GM23338 (cell line): ENCODE data around the gene UBE2R2.

Experiments used
- CREB1 ChIP-seq: fragments of 250-450 bp; sonication (Bioruptor Pico); IDR thresholded peaks from 2 replicates; pipeline ENCODE4 v1.5.0; 2020; ENCODE audit warnings: low read depth, mild to moderate bottlenecking, moderate library complexity
- CTCF ChIP-seq, 2 experiments: fragments of 200-600 bp in 1 of 2; sonication (generic) in 1 of 2; conservative IDR thresholded peaks; 2 replicates each; pipeline versions ENCODE4 v1.5.1 to v1.6.1; 2016 to 2017; ENCODE audit warnings: antibody characterized with exemption in 2 of 2, low read depth in 2 of 2, mild to moderate bottlenecking in 2 of 2, moderate library complexity in 1 of 2
- ETS1 ChIP-seq: IDR thresholded peaks from 2 replicates; pipeline ENCODE4 v1.6.1; 2016; ENCODE audit warnings: antibody characterized with exemption
- EZH2 ChIP-seq: fragments of 200-600 bp; sonication (generic); IDR thresholded peaks from one replicate; pipeline ENCODE4 v1.8.0; 2017; ENCODE audit warnings: antibody characterized with exemption, mild to moderate bottlenecking, low read depth; ENCODE audit not compliant: unreplicated experiment
- EZH2phosphoT487 ChIP-seq: fragments of 200-600 bp; sonication (generic); IDR thresholded peaks from one replicate; pipeline ENCODE4 v1.8.1; 2018; ENCODE audit warnings: antibody characterized with exemption; ENCODE audit not compliant: unreplicated experiment
- JUNB ChIP-seq: IDR thresholded peaks from one replicate; pipeline ENCODE4 v1.6.1; 2016; ENCODE audit warnings: antibody characterized with exemption; ENCODE audit not compliant: unreplicated experiment
- NANOG ChIP-seq: IDR thresholded peaks from 2 replicates; pipeline ENCODE4 v1.6.1; 2016; ENCODE audit warnings: antibody characterized with exemption, borderline replicate concordance
- POLR2AphosphoS5 ChIP-seq: IDR thresholded peaks from 2 replicates; pipeline ENCODE4 v1.6.1; 2016; ENCODE audit warnings: antibody characterized with exemption, low read depth
- REST ChIP-seq: IDR thresholded peaks from one replicate; pipeline ENCODE4 v1.6.1; 2018; ENCODE audit warnings: antibody characterized with exemption; ENCODE audit not compliant: unreplicated experiment
- STAT1 ChIP-seq: IDR thresholded peaks from one replicate; pipeline ENCODE4 v1.6.1; 2016; ENCODE audit warnings: antibody characterized with exemption; ENCODE audit not compliant: unreplicated experiment
- ZNF114 ChIP-seq: fragments of 250-450 bp; sonication (Bioruptor Pico); IDR thresholded peaks from 2 replicates; pipeline ENCODE4 v1.5.0; 2020; ENCODE audit warnings: mild to moderate bottlenecking, moderate library complexity
- ZNF331 ChIP-seq: fragments of 250-450 bp; sonication (Bioruptor Pico); IDR thresholded peaks from 2 replicates; pipeline ENCODE4 v1.5.0; 2020; ENCODE audit warnings: low read depth, mild to moderate bottlenecking, moderate library complexity

- TF ChIP-seq CTCF (conservative IDR thresholded peaks at IDR 0.05; ENCODE audit: low read depth in 2 of 2) (no peak), ETS1 (no peak), EZH2 (no peak), POLR2AphosphoS5 (no peak), REST (no peak), EZH2phosphoT487 (no peak), ZNF331 (CRISPR knock-in tag) (no peak), CREB1 (CRISPR knock-in tag) (no peak), JUNB (no peak), NANOG (no peak), STAT1 (no peak), ZNF114 (CRISPR knock-in tag) (no peak)
These were observed 3.3 kb downstream of the UBE2R2 start for GRCh38 chr9:33820231-33820745.
